Neural cell (in vitro differentiated cells): ENCODE measurements around the gene NT5C2. TPM values are rescaled to one million over a fixed set of nuclear protein-coding genes. Genes with fewer than 3 reads are reported as not detected.

Experiments
- H2AFZ ChIP-seq: fragments of 200-600, 300-800 bp; sonication (generic), shearing (Covaris generic); 2 replicates; pipeline ENCODE4 v1.6.0; 2014; ENCODE audit warnings: low read depth, mild to moderate bottlenecking, antibody characterized with exemption, low read length, moderate library complexity
- H3F3A ChIP-seq: fragments of 200-600 bp; shearing (Covaris generic); 2 replicates; pipeline ENCODE4 v1.6.1; 2016; ENCODE audit warnings: mild to moderate bottlenecking, moderate library complexity, mixed read lengths, antibody characterized with exemption, low read length; ENCODE audit not compliant: insufficient read depth, poor library complexity, severe bottlenecking
- H3K27ac ChIP-seq: fragments of 200-600, 300-800 bp; sonication (generic), shearing (Covaris generic); 2 replicates; pipeline ENCODE4 v1.5.1; 2014; ENCODE audit warnings: mild to moderate bottlenecking, low read length, moderate library complexity
- H3K27me3 ChIP-seq: fragments of 300-800, 200-600 bp; sonication (generic), shearing (Covaris generic); 2 replicates; pipeline ENCODE4 v1.6.0; 2014; ENCODE audit warnings: mild to moderate bottlenecking, low read depth, low read length, moderate library complexity; ENCODE audit not compliant: insufficient read depth
- H3K36me3 ChIP-seq: fragments of 300-800, 200-600 bp; sonication (generic), shearing (Covaris generic); 2 replicates; pipeline ENCODE4 v1.5.1; 2014; ENCODE audit warnings: mild to moderate bottlenecking, antibody characterized with exemption, low read length, moderate library complexity; ENCODE audit not compliant: insufficient read depth
- H3K4me2 ChIP-seq: fragments of 300-800, 200-600 bp; sonication (generic), shearing (Covaris generic); 2 replicates; pipeline ENCODE4 v1.6.0; 2014; ENCODE audit warnings: mild to moderate bottlenecking, low read length
- H3K4me3 ChIP-seq: fragments of 300-800, 200-600 bp; sonication (generic), shearing (Covaris generic); 2 replicates; pipeline ENCODE4 v1.5.1; 2014; ENCODE audit warnings: mild to moderate bottlenecking, low read length, moderate library complexity
- H3K79me2 ChIP-seq: fragments of 200-600 bp; shearing (Covaris generic); replicated peaks from 2 replicates; pipeline ENCODE4 v1.6.0; 2014; ENCODE audit warnings: mild to moderate bottlenecking, low read length, moderate library complexity; ENCODE audit not compliant: insufficient read depth
- H3K9ac ChIP-seq: fragments of 300-800, 200-600 bp; sonication (generic), shearing (Covaris generic); 2 replicates; pipeline ENCODE4 v1.6.1; 2016; ENCODE audit warnings: mild to moderate bottlenecking, low read length, mixed read lengths
- H3K9me2 ChIP-seq: fragments of 200-600 bp; shearing (Covaris generic); 2 replicates; pipeline ENCODE4 v1.6.1; 2016; ENCODE audit warnings: mild to moderate bottlenecking, low read length, mixed read lengths; ENCODE audit not compliant: insufficient read depth
- H3K9me3 ChIP-seq: fragments of 200-600, 300-800 bp; sonication (generic), shearing (Covaris generic); 2 replicates; pipeline ENCODE4 v1.6.1; 2016; ENCODE audit warnings: mild to moderate bottlenecking, mixed run types, low read length, moderate library complexity, mixed read lengths
- H4K20me1 ChIP-seq: fragments of 200-600 bp; shearing (Covaris generic); 2 replicates; pipeline ENCODE4 v1.6.1; 2016; ENCODE audit warnings: mild to moderate bottlenecking, mixed run types; ENCODE audit not compliant: insufficient read depth
- CTCF ChIP-seq: fragments of 450-650 bp; IDR thresholded peaks from 2 replicates; pipeline ENCODE4 v1.5.1; 2014; ENCODE audit warnings: antibody characterized with exemption, mild to moderate bottlenecking, moderate library complexity; ENCODE audit not compliant: poor library complexity, severe bottlenecking
- EP300 ChIP-seq: fragments of 450-650 bp; conservative IDR thresholded peaks from 2 replicates; pipeline ENCODE4 v1.6.1; 2014; ENCODE audit warnings: antibody characterized with exemption, mild to moderate bottlenecking, moderate library complexity; ENCODE audit not compliant: poor library complexity, severe bottlenecking
- EZH2 ChIP-seq: fragments of 200-600, 300-800 bp; shearing (Covaris generic), sonication (generic); IDR thresholded peaks from 2 replicates; pipeline ENCODE4 v1.6.1; 2014; ENCODE audit warnings: antibody characterized with exemption, low read length, borderline replicate concordance, mild to moderate bottlenecking; ENCODE audit not compliant: insufficient read depth, poor library complexity, severe bottlenecking
- MXI1 ChIP-seq: fragments of 450-650 bp; conservative IDR thresholded peaks from 2 replicates; pipeline ENCODE4 v1.6.1; 2014; ENCODE audit warnings: antibody characterized with exemption, mild to moderate bottlenecking; ENCODE audit not compliant: poor library complexity, severe bottlenecking
- POLR2AphosphoS5 ChIP-seq: IDR thresholded peaks from 2 replicates; pipeline ENCODE4 v1.6.1; 2012
- RAD21 ChIP-seq: fragments of 450-650 bp; conservative IDR thresholded peaks from 2 replicates; pipeline ENCODE4 v1.6.1; 2014; ENCODE audit warnings: antibody characterized with exemption, mild to moderate bottlenecking, moderate library complexity
- REST ChIP-seq: IDR thresholded peaks from 2 replicates; pipeline ENCODE4 v1.6.1; 2012; ENCODE audit warnings: borderline replicate concordance
- SMC3 ChIP-seq: fragments of 450-650 bp; conservative IDR thresholded peaks from 2 replicates; pipeline ENCODE4 v1.6.1; 2014; ENCODE audit warnings: antibody characterized with exemption, mild to moderate bottlenecking, moderate library complexity; ENCODE audit not compliant: poor library complexity
- TAF1 ChIP-seq: IDR thresholded peaks from 2 replicates; pipeline ENCODE4 v1.6.1; 2012; ENCODE audit warnings: low read depth
- polyA plus RNA-seq: library from polyadenylated mRNA; depleted of rRNA; stranded (reverse); fragments of >200 nt; gene quantifications from 2 replicates; pipeline ENCODE4 v1.2.3, GENCODE V29; 2014

NT5C2 gene
- polyA plus RNA-seq, 1 donor from 2014 or later: 190 TPM

GRCh38 chr10:103083266-103083976 is 109.7 kb downstream of the NT5C2 start:
- H3K36me3 ChIP-seq: peaks cover 6% of the 10 kb centered on the region
- H3F3A ChIP-seq: no peaks in the 10 kb centered on the region
- no peak overlapping the region for H3K27ac ChIP-seq
- no peaks in the 10 kb centered on the region for H3K9me3 ChIP-seq
- no peak overlapping the region for H3K4me2 ChIP-seq
- no peaks in the 10 kb centered on the region for H3K9me2 ChIP-seq
- H3K4me3 ChIP-seq: no peak overlapping the region
- no peaks in the 10 kb centered on the region for H3K79me2 ChIP-seq
- H3K27me3 ChIP-seq: no peaks in the 10 kb centered on the region
- no peak overlapping the region for H2AFZ ChIP-seq
- no peaks in the 10 kb centered on the region for H4K20me1 ChIP-seq
- no peak overlapping the region for H3K9ac ChIP-seq
- no peak for TF ChIP-seq POLR2AphosphoS5
- no peak for TF ChIP-seq CTCF
- no peak for TF ChIP-seq SMC3
- TF ChIP-seq REST: no peak
- no peak for TF ChIP-seq EP300
- no peak for TF ChIP-seq EZH2
- no peak for TF ChIP-seq TAF1
- TF ChIP-seq MXI1: no peak
- no peak for TF ChIP-seq RAD21

- Histone ChIP-seq H3K79me2 (no peaks in the 10 kb centered on the region), H3K36me3 (peaks cover 6% of the 10 kb centered on the region), H3F3A (no peaks in the 10 kb centered on the region), H3K4me2 (no peak overlapping the region), H3K27me3 (no peaks in the 10 kb centered on the region), H3K9me2 (no peaks in the 10 kb centered on the region), H4K20me1 (no peaks in the 10 kb centered on the region), H3K27ac (no peak overlapping the region), H3K9ac (no peak overlapping the region), H2AFZ (no peak overlapping the region), H3K9me3 (no peaks in the 10 kb centered on the region), H3K4me3 (no peak overlapping the region)
- TF ChIP-seq MXI1: no peak
- TF ChIP-seq POLR2AphosphoS5: no peak
- TF ChIP-seq RAD21: no peak
- TF ChIP-seq EP300: no peak
- no peak for TF ChIP-seq REST
Measured at GRCh38 chr10:103082683-103083082, 110.4 kb downstream of the NT5C2 start.
